Measurements from ENCODE around the gene ZPBP. TPM values are rescaled to one million over a fixed set of nuclear protein-coding genes. Genes with fewer than 3 reads are reported as not detected.

ZPBP gene
- total and polyA plus RNA-seq, 7 donors, result not detected

- H3K36me3 ChIP-seq, result no peaks in the 10 kb centered on the region
- no peaks in the 10 kb centered on the region for H3K4me1 ChIP-seq
- no peaks in the 10 kb centered on the region for H3K27me3 ChIP-seq
- intact Hi-C loops (cut with DNase I), result no loop called here
- TF ChIP-seq POLR2A (IDR thresholded peaks at IDR 0.05) (no peak), POLR2AphosphoS5 (IDR thresholded peaks at IDR 0.05) (no peak), EP300 (IDR thresholded peaks at IDR 0.05) (no peak), CTCF (IDR thresholded peaks at IDR 0.05) (no peak)
- no peak overlapping the region for H3K4me3 ChIP-seq
- H3K9me3 ChIP-seq, result no peaks in the 10 kb centered on the region
- 85 to 94% methylated on average over 2 of the region's 2 CpGs for WGBS, 2 donors
- H3K27ac ChIP-seq, result no peak overlapping the region
- DNase-seq, result no peak
Observed at GRCh38 chr7:49937608-49938007, 155.4 kb downstream of the ZPBP start.

- H3K27ac ChIP-seq, result no peak overlapping the region
- WGBS, 2 donors, result 80 to 89% methylated on average over 2 of the region's 2 CpGs
- intact Hi-C loops (cut with DNase I), result no loop called here
Observed at GRCh38 chr7:49931627-49932026, 161.4 kb downstream of the ZPBP start.

GRCh38 chr7:49928787-49929186, 164.3 kb downstream of the ZPBP start:
- no peaks in the 10 kb centered on the region for H3K27me3 ChIP-seq
- H3K36me3 ChIP-seq, result no peaks in the 10 kb centered on the region
- no peak overlapping the region for H3K4me3 ChIP-seq
- intact Hi-C loops (cut with DNase I), result no loop called here
- TF ChIP-seq CTCF (IDR thresholded peaks at IDR 0.05), result no peak
- no peak for TF ChIP-seq EP300 (IDR thresholded peaks at IDR 0.05)
- no peak for TF ChIP-seq POLR2AphosphoS5 (IDR thresholded peaks at IDR 0.05)
- no peak for TF ChIP-seq POLR2A (IDR thresholded peaks at IDR 0.05)
- peaks cover 0 to 4% (median 0%) of the 10 kb centered on the region in 4 donors for H3K9me3 ChIP-seq
- H3K27ac ChIP-seq, result no peak overlapping the region
- WGBS, 2 donors, result 90 to 93% methylated on average over 2 of the region's 2 CpGs
- no peaks in the 10 kb centered on the region for H3K4me1 ChIP-seq
- DNase-seq, result no peak

More at GRCh38 chr7:49931627-49932026, 161.4 kb downstream of the ZPBP start:
- Histone ChIP-seq H3K4me1 (no peaks in the 10 kb centered on the region), H3K9me3 (peaks cover 0 to 4% (median 0%) of the 10 kb centered on the region in 4 donors), H3K36me3 (no peaks in the 10 kb centered on the region), H3K4me3 (no peak overlapping the region), H3K27me3 (no peaks in the 10 kb centered on the region)
- no peak for TF ChIP-seq CTCF (IDR thresholded peaks at IDR 0.05)
- no peak for TF ChIP-seq EP300 (IDR thresholded peaks at IDR 0.05)
- TF ChIP-seq POLR2AphosphoS5 (IDR thresholded peaks at IDR 0.05), result no peak
- TF ChIP-seq POLR2A (IDR thresholded peaks at IDR 0.05), result no peak
- DNase-seq, result no peak

- intact Hi-C loops (cut with DNase I), result no loop called here
- Histone ChIP-seq H3K27ac (no peak overlapping the region), H3K4me1 (no peaks in the 10 kb centered on the region), H3K27me3 (no peaks in the 10 kb centered on the region), H3K9me3 (peaks cover 0 to 4% (median 0%) of the 10 kb centered on the region in 4 donors), H3K4me3 (no peak overlapping the region), H3K36me3 (no peaks in the 10 kb centered on the region)
- no peak for TF ChIP-seq POLR2A (IDR thresholded peaks at IDR 0.05)
- no peak for TF ChIP-seq EP300 (IDR thresholded peaks at IDR 0.05)
- no peak for TF ChIP-seq CTCF (IDR thresholded peaks at IDR 0.05)
- no peak for TF ChIP-seq POLR2AphosphoS5 (IDR thresholded peaks at IDR 0.05)
- 82 to 85% methylated on average over 5 of the region's 5 CpGs for WGBS, 2 donors
- no peak for DNase-seq
Observed at GRCh38 chr7:49927631-49928030, 165.4 kb downstream of the ZPBP start.

- intact Hi-C loops (cut with DNase I), result no loop called here
Observed at GRCh38 chr7:49926720-49927119, 166.3 kb downstream of the ZPBP start.

More at GRCh38 chr7:49926720-49927119, 166.3 kb downstream of the ZPBP start:
- peaks cover 0 to 4% (median 0%) of the 10 kb centered on the region in 4 donors for H3K9me3 ChIP-seq
- no peak for DNase-seq
- H3K4me3 ChIP-seq, result no peak overlapping the region
- H3K27ac ChIP-seq, result no peak overlapping the region
- no peaks in the 10 kb centered on the region for H3K36me3 ChIP-seq
- no peaks in the 10 kb centered on the region for H3K4me1 ChIP-seq
- no peak for TF ChIP-seq EP300 (IDR thresholded peaks at IDR 0.05)
- WGBS, 2 donors, result 79 to 83% methylated on average over 6 of the region's 6 CpGs
- H3K27me3 ChIP-seq, result no peaks in the 10 kb centered on the region
